ENCODE data around the gene CCDC8.
"Not testable (repeated sequence)": the region's sequence is repeated elsewhere in the genome, so short reads cannot be mapped to it uniquely, and the experiment has no call there.

CCDC8 gene

DNA sequence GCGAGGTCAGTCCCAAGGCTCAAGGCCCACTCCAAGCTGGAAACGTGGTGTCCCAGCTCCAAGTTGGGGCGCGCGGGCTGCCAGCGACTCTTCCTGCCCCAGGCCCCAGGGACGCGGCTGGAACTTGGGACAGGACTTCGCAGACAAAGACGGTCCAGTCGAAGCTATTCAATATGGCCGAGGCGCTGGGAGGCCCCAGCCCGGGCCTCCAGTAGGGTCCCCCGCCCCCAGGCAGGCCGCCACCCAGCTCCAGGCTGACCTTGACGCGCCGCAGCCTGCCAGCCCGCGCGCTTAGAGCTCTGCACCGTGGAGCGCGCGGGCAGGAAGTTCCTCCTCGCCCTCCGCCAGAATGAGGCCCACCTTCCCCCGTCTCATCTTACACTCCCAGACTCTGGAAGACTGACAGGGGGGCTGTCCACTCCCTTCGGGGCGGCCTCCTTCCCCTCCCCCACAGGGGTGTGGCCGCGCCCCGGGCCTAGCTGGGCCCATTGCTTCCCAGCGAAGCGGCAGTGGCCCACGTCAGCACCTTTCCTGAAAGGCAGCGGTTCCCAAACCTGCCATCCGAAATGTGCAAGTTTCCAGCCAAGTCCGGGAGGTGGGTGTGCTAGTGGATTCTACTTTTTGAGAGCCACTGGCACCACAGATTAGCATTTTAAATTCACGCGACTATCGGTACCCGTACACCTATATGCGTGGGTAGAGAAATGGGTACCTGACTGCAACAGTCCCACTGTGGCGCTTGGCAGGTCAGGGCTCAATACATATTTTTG lies at the start of gene CCDC8:
Gene CCDC8, minus strand, starts transcription at position 303 of the 770 bp plus-strand sequence. CDS start 754 bp downstream, outside the sequence.
- peak; percentile 50 for DNase-seq

- no peak for DNase-seq
Measured at GRCh38 chr19:46461537-46461936, 48.2 kb upstream of the CCDC8 start.

DNA sequence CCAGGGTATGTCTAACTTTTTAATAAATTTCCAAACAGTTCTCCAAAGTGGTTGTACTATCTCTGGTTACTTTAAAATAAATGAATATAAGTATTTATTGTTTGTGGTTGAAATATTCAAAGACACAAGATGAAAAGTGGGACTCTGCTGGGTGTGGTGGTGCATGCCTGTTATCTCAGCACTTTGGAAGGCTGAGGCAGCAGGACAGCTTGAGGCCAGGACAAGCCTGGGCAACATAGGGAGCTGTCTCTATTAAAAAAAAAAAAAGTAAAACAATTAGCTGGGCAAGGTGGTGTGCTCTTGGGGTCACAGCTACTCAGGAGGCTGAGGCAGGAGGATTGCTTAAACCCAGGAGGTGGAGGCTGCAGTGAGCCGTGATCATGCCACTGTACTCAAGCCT lies 47.6 kb upstream of the CCDC8 start:
- no peak for DNase-seq

- no peak for DNase-seq
Measured at GRCh38 chr19:46460055-46460454, 46.7 kb upstream of the CCDC8 start.

GRCh38 chr19:46456930-46457329 lies 43.6 kb upstream of the CCDC8 start:
- no peak for DNase-seq

GRCh38 chr19:46454244-46454643 lies 40.9 kb upstream of the CCDC8 start:
- no peak for DNase-seq

- no peak for DNase-seq
Measured at GRCh38 chr19:46453661-46454060, 40.3 kb upstream of the CCDC8 start.

- no peak for DNase-seq
Measured at GRCh38 chr19:46452186-46452585, 38.8 kb upstream of the CCDC8 start.

GRCh38 chr19:46451352-46451751 lies 38.0 kb upstream of the CCDC8 start:
- no peak for DNase-seq

GRCh38 chr19:46450737-46451136 lies 37.4 kb upstream of the CCDC8 start:
- DNase-seq, result no peak

GRCh38 chr19:46449228-46449627 lies 35.9 kb upstream of the CCDC8 start:
- DNase-seq, result peak; percentile 48

- no peak for DNase-seq
Measured at GRCh38 chr19:46448601-46449000, 35.2 kb upstream of the CCDC8 start.

DNA sequence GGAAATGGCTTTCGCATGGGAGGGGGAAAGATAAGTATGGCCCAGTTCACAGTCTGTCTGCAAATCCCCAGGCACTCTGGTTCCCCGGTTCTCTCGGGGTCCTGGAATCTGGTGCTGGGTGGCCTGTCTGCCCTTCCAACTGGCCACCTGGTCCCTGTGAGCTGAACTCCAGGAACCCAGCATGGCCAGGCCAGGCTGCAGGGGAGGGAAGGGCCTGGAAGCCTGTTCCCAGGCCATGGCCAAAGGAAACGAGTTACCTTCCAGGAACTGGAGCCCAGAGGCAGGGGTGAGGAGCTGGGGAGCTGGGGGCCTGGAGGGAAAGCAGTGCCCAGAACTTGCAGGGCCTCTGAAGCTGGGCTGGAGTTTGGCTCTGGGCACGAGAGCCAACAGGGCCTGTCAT lies 34.5 kb upstream of the CCDC8 start:
- DNase-seq, result no peak

- DNase-seq, result no peak
Measured at GRCh38 chr19:46447006-46447405, 33.6 kb upstream of the CCDC8 start.

GRCh38 chr19:46446021-46446420 lies 32.7 kb upstream of the CCDC8 start:
- DNase-seq, result no peak

- no peak for DNase-seq
Measured at GRCh38 chr19:46442808-46443450, 29.6 kb upstream of the CCDC8 start.

DNA sequence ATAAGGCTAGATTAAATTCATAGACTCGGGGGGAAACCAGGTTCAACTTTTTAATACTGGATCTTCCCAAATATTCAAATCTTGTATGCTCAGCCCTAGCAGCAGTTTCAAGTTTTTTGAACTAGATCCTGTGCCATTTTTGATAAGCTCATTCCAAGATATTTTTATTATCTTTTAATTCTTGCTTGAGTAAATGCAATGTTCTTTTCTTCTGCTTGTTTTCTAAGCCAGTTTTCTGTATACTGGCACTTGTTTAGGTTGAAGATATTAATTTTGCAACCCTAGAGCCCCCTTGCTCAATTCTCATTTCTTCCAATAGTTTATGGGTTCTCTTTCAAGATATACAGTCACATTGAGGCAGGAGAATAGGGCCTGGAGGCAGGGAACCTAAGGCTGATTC lies 28.5 kb upstream of the CCDC8 start:
- no peak for DNase-seq

- not testable (repeated sequence) for DNase-seq
Measured at GRCh38 chr19:46435689-46436088, 22.3 kb upstream of the CCDC8 start.

DNA sequence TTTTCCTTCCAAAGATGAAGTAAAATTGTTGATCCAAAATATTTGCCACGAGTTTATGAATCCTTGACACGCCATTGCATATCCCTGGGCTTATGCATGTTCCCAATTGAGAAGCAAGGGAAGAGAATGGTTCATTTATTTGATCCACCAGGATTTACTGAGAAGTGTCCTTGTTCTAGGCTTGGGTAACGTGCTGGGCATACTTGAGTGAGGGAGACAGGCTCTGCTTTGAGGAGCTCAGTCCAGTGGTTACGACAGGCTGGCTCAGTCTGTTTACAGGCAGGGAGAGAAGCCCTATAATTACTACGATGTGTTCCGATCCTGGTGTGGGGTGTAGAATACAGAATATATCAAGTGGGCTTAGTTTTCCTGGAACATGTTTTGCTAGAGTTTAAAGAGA lies 21.6 kb upstream of the CCDC8 start:
- DNase-seq, result peak; percentile 37

GRCh38 chr19:46433470-46433869 lies 20.1 kb upstream of the CCDC8 start:
- not testable (repeated sequence) for DNase-seq

DNA sequence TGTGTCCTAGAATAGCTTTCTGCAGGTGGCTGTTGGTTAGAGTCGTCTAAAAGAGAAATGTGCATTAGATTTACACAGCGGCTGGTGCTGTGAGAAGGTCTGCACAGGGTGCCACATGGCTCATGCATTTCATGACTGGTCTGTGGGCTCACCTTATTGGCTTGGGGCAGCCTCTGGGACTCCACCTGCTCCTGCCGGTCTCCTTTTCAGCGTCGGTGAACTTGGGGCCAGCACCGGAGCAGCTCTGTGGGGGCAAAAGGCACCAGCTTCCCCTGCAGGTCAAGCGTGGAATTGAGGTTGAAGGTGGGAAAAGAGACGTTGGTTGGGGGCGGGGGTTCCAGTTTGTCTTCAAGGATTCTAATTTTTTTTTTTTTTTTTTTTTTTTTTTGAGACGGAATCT lies 18.5 kb upstream of the CCDC8 start:
- DNase-seq, result no peak

DNA sequence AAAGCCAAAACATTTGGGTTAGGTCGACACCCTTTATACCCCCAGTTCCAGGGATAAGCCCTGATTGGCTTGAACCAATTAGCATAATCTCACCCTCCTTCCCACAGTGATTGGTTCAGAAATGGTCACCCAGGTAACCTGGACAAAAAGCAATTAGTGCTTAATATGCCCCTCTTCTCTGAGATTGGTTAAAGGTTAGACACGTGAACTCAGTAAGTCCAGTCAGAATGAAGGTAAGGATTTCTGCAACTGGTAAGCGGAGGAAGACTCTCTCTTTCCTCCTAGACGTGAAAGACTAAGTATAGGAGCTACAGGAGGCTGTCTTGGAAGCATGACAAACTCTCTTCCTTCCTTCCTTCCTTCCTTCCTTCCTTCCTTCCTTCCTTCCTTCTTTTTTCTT lies 16.6 kb upstream of the CCDC8 start:
- DNase-seq, result no peak

DNA sequence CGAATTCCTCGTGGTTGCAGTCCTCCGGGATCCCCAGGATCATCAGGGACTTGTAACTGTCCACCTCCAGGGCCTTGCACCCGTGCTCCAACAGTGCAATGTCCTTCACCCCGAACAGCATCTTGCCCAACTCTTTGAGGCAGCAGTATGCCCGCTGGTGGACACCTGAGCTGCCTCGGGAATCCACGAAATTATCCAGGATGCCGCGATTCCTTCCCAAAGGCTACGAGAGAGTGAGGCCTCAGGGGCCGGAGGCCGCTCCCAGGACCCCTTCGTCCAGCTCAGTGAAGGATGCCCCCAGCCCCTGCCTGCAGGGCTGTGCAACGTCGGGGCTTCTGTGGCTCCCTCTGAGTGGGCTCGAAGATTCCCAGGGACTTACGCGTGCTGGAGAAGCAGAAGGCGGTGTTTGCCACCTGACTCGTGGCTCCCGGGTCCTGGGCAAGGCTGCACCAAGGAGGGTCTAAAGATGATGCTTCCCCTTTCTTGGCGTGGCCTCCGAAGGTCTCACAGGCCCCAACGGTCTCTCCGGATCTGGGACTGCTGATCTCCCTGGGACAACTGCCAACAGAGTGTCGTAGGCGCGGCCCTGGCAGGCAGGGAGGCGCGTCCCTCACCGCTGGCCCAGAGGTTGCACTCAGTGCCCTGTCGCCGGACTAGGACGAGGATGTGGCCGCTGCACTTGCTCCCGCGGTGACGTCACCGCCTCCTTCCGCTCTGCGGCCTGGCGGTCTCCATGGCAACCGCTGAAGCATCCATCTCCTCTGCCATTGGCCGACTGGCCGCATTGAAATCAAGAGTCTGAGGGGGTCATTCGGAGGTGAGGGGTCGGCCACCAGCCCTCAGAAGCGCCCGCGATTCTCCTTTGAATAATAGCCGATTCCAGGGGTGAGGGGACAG lies 15.1 kb upstream of the CCDC8 start, which contains the start of gene PNMA8C:
Gene PNMA8C, minus strand, starts transcription at position 698 of the 897 bp plus-strand sequence. Its CDS starts 577 bp downstream, at position 121.
- peak; percentile 44 for DNase-seq

All from NCI-H2227 treated with DMSO at 0.1 percent for 48 hours (cell line).